ENCODE results near the gene AGPAT4. TPM values are rescaled to one million over a fixed set of nuclear protein-coding genes. Genes with fewer than 3 reads are reported as not detected.
"Not testable (repeated sequence)": the region's sequence is repeated elsewhere in the genome, so short reads cannot be mapped to it uniquely, and the experiment has no call there.

Gene AGPAT4
- polyA plus RNA-seq, 2 of the 4 experiments (the other 2 are of a cell fraction), result 2.1 to 3.7 TPM

DNA sequence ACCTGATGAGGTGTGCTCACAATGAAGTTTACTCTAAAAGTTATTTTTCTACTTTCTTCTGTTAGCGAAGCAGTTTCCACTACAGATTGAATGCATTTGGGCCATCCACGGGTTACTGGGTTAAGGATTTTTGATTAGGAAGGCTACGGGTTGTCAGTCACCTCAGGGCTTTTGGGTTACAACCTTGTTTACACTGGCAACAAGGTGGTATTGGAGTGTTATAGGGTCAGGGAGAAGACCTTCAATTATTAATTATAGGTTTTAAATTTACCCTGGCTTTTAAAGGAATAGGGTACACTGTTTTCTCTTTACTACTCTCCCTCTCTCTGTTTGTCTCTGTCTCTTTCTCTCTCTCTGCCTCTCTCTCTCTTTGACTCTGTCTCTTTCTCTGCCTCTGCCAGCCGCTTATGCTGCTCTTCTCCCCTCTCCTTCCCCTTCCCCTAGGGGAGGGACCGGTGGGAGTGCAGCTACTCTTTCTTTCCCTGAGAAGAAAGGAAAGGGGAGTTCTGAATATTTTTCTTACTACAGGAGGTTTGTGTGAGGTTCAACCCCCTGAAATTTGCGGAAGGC, 40.2 kb upstream of the AGPAT4 start:
- no peaks in the 10 kb centered on the region for H3K9me3 ChIP-seq
- 73% methylated on average over 6 of the region's 6 CpGs for WGBS (ENCODE audit: missing lambda C conversion rate)
- ChIA-PET POLR2A (no interaction called here), CTCF (no interaction called here)
- H3K27ac ChIP-seq, result no peak overlapping the region
- ATAC-seq, result no peak
- H3K4me2 ChIP-seq, result no peak overlapping the region
- TF ChIP-seq HEYL (CRISPR knock-in tag; IDR thresholded peaks at IDR 0.05) (no peak), JUNB (IDR thresholded peaks at IDR 0.05) (no peak), HDAC2 (IDR thresholded peaks at IDR 0.05) (no peak), MAFK (IDR thresholded peaks at IDR 0.05; ENCODE audit: partially characterized antibody) (no peak), EHMT2 (IDR thresholded peaks at IDR 0.05; ENCODE audit: low read depth) (no peak), CEBPB (IDR thresholded peaks at IDR 0.05) (no peak), KDM1A (IDR thresholded peaks at IDR 0.05; ENCODE audit: low read depth) (no peak), TP53 (CRISPR knock-in tag; IDR thresholded peaks at IDR 0.05) (no peak), RNF2 (IDR thresholded peaks at IDR 0.05; ENCODE audit: borderline replicate concordance, low read depth) (no peak), SREBF2 (IDR thresholded peaks at IDR 0.05) (no peak), ESRRA (IDR thresholded peaks at IDR 0.05; ENCODE audit: borderline replicate concordance, low read length) (no peak), POLR2A (IDR thresholded peaks at IDR 0.05; ENCODE audit: low read length) (no peak), FOSL2 (IDR thresholded peaks at IDR 0.05) (no peak), FOSL2 (CRISPR knock-in tag; IDR thresholded peaks at IDR 0.05) (no peak)
- TF ChIP-seq, protein P1, sequence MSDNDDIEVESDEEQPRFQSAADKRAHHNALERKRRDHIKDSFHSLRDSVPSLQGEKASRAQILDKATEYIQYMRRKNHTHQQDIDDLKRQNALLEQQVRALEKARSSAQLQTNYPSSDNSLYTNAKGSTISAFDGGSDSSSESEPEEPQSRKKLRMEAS (IDR thresholded peaks at IDR 0.05), result no peak
- TF ChIP-seq, protein P2, sequence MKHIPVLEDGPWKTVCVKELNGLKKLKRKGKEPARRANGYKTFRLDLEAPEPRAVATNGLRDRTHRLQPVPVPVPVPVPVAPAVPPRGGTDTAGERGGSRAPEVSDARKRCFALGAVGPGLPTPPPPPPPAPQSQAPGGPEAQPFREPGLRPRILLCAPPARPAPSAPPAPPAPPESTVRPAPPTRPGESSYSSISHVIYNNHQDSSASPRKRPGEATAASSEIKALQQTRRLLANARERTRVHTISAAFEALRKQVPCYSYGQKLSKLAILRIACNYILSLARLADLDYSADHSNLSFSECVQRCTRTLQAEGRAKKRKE (CRISPR knock-in tag; IDR thresholded peaks at IDR 0.05; ENCODE audit: low read depth), result no peak
- TF ChIP-seq, protein P3, sequence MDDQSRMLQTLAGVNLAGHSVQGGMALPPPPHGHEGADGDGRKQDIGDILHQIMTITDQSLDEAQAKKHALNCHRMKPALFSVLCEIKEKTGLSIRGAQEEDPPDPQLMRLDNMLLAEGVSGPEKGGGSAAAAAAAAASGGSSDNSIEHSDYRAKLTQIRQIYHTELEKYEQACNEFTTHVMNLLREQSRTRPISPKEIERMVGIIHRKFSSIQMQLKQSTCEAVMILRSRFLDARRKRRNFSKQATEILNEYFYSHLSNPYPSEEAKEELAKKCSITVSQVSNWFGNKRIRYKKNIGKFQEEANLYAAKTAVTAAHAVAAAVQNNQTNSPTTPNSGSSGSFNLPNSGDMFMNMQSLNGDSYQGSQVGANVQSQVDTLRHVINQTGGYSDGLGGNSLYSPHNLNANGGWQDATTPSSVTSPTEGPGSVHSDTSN (IDR thresholded peaks at IDR 0.05), result no peak
- TF ChIP-seq, protein P4, sequence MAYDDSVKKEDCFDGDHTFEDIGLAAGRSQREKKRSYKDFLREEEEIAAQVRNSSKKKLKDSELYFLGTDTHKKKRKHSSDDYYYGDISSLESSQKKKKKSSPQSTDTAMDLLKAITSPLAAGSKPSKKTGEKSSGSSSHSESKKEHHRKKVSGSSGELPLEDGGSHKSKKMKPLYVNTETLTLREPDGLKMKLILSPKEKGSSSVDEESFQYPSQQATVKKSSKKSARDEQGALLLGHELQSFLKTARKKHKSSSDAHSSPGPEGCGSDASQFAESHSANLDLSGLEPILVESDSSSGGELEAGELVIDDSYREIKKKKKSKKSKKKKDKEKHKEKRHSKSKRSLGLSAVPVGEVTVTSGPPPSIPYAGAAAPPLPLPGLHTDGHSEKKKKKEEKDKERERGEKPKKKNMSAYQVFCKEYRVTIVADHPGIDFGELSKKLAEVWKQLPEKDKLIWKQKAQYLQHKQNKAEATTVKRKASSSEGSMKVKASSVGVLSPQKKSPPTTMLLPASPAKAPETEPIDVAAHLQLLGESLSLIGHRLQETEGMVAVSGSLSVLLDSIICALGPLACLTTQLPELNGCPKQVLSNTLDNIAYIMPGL (CRISPR knock-in tag; IDR thresholded peaks at IDR 0.05; ENCODE audit: borderline replicate concordance), result no peak
- TF ChIP-seq, protein P5, sequence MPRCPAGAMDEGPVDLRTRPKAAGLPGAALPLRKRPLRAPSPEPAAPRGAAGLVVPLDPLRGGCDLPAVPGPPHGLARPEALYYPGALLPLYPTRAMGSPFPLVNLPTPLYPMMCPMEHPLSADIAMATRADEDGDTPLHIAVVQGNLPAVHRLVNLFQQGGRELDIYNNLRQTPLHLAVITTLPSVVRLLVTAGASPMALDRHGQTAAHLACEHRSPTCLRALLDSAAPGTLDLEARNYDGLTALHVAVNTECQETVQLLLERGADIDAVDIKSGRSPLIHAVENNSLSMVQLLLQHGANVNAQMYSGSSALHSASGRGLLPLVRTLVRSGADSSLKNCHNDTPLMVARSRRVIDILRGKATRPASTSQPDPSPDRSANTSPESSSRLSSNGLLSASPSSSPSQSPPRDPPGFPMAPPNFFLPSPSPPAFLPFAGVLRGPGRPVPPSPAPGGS (IDR thresholded peaks at IDR 0.05), result no peak
- TF ChIP-seq, protein P6, sequence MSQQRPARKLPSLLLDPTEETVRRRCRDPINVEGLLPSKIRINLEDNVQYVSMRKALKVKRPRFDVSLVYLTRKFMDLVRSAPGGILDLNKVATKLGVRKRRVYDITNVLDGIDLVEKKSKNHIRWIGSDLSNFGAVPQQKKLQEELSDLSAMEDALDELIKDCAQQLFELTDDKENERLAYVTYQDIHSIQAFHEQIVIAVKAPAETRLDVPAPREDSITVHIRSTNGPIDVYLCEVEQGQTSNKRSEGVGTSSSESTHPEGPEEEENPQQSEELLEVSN (IDR thresholded peaks at IDR 0.05; ENCODE audit: borderline replicate concordance, low read depth), result no peak
- FAIRE-seq, result no peak
- DNase-seq (ENCODE audit: low read depth in 1 of 2, low spot score in 1 of 2), result no peak
- no peaks in the 10 kb centered on the region for H3K4me1 ChIP-seq
- no peak overlapping the region for H3K4me3 ChIP-seq

DNA sequence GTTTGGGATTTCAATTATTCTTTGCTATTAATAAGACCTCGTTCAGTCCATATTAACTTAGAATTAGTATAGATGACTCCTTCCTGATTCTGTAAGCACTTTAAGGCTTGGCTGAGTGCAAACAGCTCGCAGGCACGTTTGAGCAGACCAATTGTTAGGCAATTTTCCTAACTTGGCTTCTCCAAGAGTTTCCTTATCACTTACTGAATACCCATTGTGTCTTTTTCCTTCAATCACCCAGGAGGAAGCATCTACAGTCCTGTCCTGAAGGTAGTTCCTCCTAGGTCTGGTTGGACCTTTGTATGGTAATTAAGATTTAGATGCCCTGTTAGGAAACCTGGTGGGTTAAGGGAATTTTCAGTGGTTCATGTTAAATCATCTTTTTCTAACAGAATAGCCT, 39.6 kb upstream of the AGPAT4 start:
- WGBS (ENCODE audit: missing lambda C conversion rate), result 17% methylated on average over 3 of the region's 3 CpGs
- FAIRE-seq; H3K4me2 ChIP-seq; H3K4me3 ChIP-seq; ATAC-seq; DNase-seq (ENCODE audit: low read depth in 1 of 2, low spot score in 1 of 2); CTCF ChIA-PET; H3K4me1 ChIP-seq; H3K9me3 ChIP-seq; H3K27ac ChIP-seq; POLR2A ChIA-PET: not testable (repeated sequence)

DNA sequence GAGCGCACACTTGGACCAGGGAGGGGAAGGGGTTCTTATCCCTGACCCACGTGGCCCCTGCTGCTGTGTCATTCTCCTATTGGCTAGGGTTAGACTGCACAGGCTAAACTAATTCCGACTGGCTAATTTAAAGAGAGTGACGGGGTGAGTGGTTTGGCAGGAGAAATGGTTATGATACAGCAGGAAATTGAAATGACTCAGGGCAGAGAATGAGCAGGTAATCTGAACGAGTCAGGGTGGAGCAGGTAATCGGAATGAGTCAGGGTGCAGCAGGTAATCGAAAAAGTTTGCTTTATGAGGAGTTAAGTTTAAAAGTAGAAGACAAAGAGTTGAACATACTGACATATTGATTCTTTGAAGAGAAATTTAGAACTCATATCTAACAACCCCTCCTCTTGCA, 35.9 kb upstream of the AGPAT4 start:
- H3K4me2 ChIP-seq; CTCF ChIA-PET; ATAC-seq; H3K4me3 ChIP-seq; POLR2A ChIA-PET; DNase-seq (ENCODE audit: low read depth in 1 of 2, low spot score in 1 of 2); H3K9me3 ChIP-seq; FAIRE-seq; H3K27ac ChIP-seq; H3K4me1 ChIP-seq: not testable (repeated sequence)
- WGBS (ENCODE audit: missing lambda C conversion rate), result 43% methylated on average over 7 of the region's 7 CpGs

Measured in A549 (cell line).